Measurements from ENCODE around the gene RNLS. TPM values are rescaled to one million over a fixed set of nuclear protein-coding genes. Genes with fewer than 3 reads are reported as not detected.
A peak's percentile ranks its signal among the peaks of the same experiment; 100 is the strongest.

Gene RNLS
- total and polyA plus RNA-seq, 2 of the 8 experiments (the other 6 are each of a cell fraction or from before 2014, with no cell fraction given): 7.5 to 12.7 TPM

DNA sequence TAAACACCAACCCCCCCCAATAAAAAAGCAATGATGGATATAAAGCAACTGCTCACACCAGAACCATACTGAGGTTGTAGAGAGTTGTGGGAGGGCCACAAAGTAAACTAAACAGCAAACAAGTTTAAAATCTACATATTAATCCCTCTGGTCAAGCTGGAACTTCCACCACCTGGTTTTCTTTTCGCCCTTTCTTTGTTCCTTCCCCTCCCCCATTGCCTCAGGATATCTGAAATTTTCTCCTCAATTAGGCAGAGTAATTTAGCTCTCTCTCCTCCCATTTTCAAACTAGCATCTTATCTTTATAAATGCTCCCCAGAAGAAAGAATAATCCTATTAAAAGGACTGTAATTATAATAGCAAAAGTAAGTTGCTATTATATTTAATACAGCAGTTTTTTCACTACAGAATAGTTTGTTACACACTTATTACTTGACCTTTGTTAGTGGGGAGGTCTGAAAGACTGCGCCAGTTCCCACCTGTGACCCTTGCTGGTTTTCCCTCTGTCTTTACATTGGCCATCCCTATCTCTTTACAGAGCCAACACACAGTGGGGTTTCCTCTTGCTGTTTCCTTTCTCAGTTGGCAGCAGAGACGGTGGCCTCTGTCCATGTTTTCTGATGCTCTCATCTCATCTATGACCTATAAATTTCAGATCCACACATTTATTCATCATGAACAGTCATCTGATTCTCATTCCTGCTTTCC, 235.4 kb downstream of the RNLS start:
- peak; percentile 62; the same call in 1 of the 2 replicates for TF ChIP-seq SP1 (IDR thresholded peaks at IDR 0.05; ENCODE audit: low read depth, low read length)
- TF ChIP-seq TCF12 (IDR thresholded peaks at IDR 0.05; ENCODE audit: low read depth, low read length): no peak
- no peak for TF ChIP-seq PHF8 (conservative IDR thresholded peaks at IDR 0.05; ENCODE audit: low read depth, low read length)
- TF ChIP-seq EP300 (IDR thresholded peaks at IDR 0.05; ENCODE audit: borderline replicate concordance in 1 of 2, low read depth in 2 of 2, low read length in 2 of 2): peak in 1 of 2 experiments; percentile 42; a peak in 1 of 3 replicates
- H3K36me3 ChIP-seq (ENCODE audit: control insufficient read depth in 2 of 4, insufficient read depth in 4 of 4, low read length in 3 of 4): no peaks in the 10 kb centered on the region
- H3K14ac ChIP-seq (ENCODE audit: insufficient read length): no peak overlapping the region
- H3K9ac ChIP-seq (replicated peaks in 1 of 4; ENCODE audit: extremely low read depth in 1 of 4, low read depth in 3 of 4, low read length in 3 of 4): no peak overlapping the region
- no peaks in the 10 kb centered on the region for H3K23me2 ChIP-seq (ENCODE audit: low read depth, low read length)
- peak overlapping the region; percentile 18; the same call in 1 of the 2 replicates for H2BK12ac ChIP-seq (ENCODE audit: low read depth, low read length)
- ChIA-PET CTCF (ENCODE audit: partially characterized antibody) (interaction anchor here (0.9 to 1.9 kb wide), 5 partner anchors 12 to 342 kb away, joined by 3 to 6 read pairs (median 3); no protein-coding TSS in a partner anchor), POLR2A (ENCODE audit: partially characterized antibody) (interaction anchor here (2.2 kb wide), 1 partner anchor 486 kb away, joined by 8 read pairs; no protein-coding TSS in a partner anchor)
- WGBS, 2 experiments (ENCODE audit: extremely low coverage in 1 of 2, insufficient coverage in 1 of 2, insufficient read length in 1 of 2, insufficient replicate concordance in 2 of 2, low coverage in 1 of 2, low lambda C conversion rate in 2 of 2, missing lambda C conversion rate in 1 of 2): 56% methylated on average over 3 of the region's 3 CpGs; no CpG with 5 or more reads in 1 of the 2 experiments
- peak overlapping the region; percentile 3 to 22; a peak in 3 of 4 replicates for H3K4me2 ChIP-seq (ENCODE audit: insufficient read depth in 1 of 2, low read depth in 2 of 2, low read length in 2 of 2)
- H3K27ac ChIP-seq (ENCODE audit: low read depth, low read length): 0 out of 2 replicates have a peak overlapping the region, but pooled peaks have one; percentile 45
- H2BK20ac ChIP-seq (ENCODE audit: low read length): 0 out of 2 replicates have a peak overlapping the region, but pooled peaks have one; percentile 15
- FAIRE-seq (no peak), DNase-seq (ENCODE audit: low read depth in 1 of 2, low spot score in 2 of 2) (no peak)
- no peaks in the 10 kb centered on the region for H3K79me1 ChIP-seq (ENCODE audit: low read depth, low read length)
- H2BK120ac ChIP-seq (replicated peaks; ENCODE audit: low read depth, low read length): peak overlapping the region; percentile 57
- no peaks in the 10 kb centered on the region for H3K9me3 ChIP-seq (ENCODE audit: insufficient read depth in 2 of 2, low read depth in 1 of 2, low read length in 1 of 2)
- 0 out of 2 replicates have a peak overlapping the region, but pooled peaks have one; percentile 4 for H2AFZ ChIP-seq (ENCODE audit: low read length)
- H2BK5ac ChIP-seq (ENCODE audit: low read depth, low read length): peak overlapping the region; percentile 71; the same call in 1 of the 2 replicates
- peak overlapping the region; percentile 23 for H4K91ac ChIP-seq (replicated peaks; ENCODE audit: insufficient read length, low read length)
- H3K23ac ChIP-seq (ENCODE audit: insufficient read length): no peak overlapping the region
- H3K18ac ChIP-seq (ENCODE audit: extremely low read depth, low read length): no peak overlapping the region; the same call in 1 of the 2 replicates
- H3K56ac ChIP-seq (replicated peaks; ENCODE audit: insufficient read length, low read depth, low read length): no peak overlapping the region
- H2AK5ac ChIP-seq (ENCODE audit: low read depth, low read length): no peak overlapping the region
- no peak overlapping the region for H2BK15ac ChIP-seq (ENCODE audit: low read length)
- H3K4ac ChIP-seq (replicated peaks; ENCODE audit: insufficient read length, low read depth, low read length): no peak overlapping the region
- no peak overlapping the region for H4K5ac ChIP-seq (ENCODE audit: insufficient read length, low read depth, low read length)
- H3K4me3 ChIP-seq (ENCODE audit: extremely low read depth in 1 of 4, insufficient read depth in 2 of 4, low read depth in 3 of 4, low read length in 4 of 4): peak overlapping the region in 2 of 4 experiments; percentile 3 to 33; a peak in 2 of 8 replicates
- H3K79me2 ChIP-seq (ENCODE audit: control insufficient read depth in 1 of 2, insufficient read depth in 2 of 2, low read length in 2 of 2): no peaks in the 10 kb centered on the region
- H4K8ac ChIP-seq (ENCODE audit: extremely low read depth, insufficient read depth, low read length): no peak overlapping the region
- H3K4me1 ChIP-seq (replicated peaks in 1 of 4; ENCODE audit: control insufficient read depth in 3 of 4, insufficient read depth in 4 of 4, low read length in 3 of 4): peaks cover 3 to 18% (median 12%) of the 10 kb centered on the region in 4 experiments; a peak in 4 of 7 replicates
- H3K27me3 ChIP-seq (replicated peaks in 1 of 4; ENCODE audit: control insufficient read depth in 3 of 4, extremely low read depth in 1 of 4, insufficient read depth in 3 of 4, low read length in 3 of 4): no peaks in the 10 kb centered on the region
- no peaks in the 10 kb centered on the region for H4K20me1 ChIP-seq (replicated peaks in 1 of 2; ENCODE audit: control insufficient read depth in 1 of 2, insufficient read depth in 2 of 2, low read length in 2 of 2)
